ENCODE results near the gene ARL11.

- TF ChIP-seq CTCF (IDR thresholded peaks at IDR 0.05) (no peak), POLR2A (IDR thresholded peaks at IDR 0.05) (no peak)
Measured at GRCh38 chr13:49651570-49652354, 23.5 kb downstream of the ARL11 start.

Measured in Peyer's patch (tissue), 4 donors.